ENCODE results near the gene CORO2A. TPM values are rescaled to one million over a fixed set of nuclear protein-coding genes. Genes with fewer than 3 reads are reported as not detected.
A peak's percentile ranks its signal among the peaks of the same experiment; 100 is the strongest.

Gene CORO2A
- total and polyA plus RNA-seq, 2 of the 8 experiments (the other 6 are each of a cell fraction or from before 2014, with no cell fraction given), result 13.7 to 27.9 TPM

DNA sequence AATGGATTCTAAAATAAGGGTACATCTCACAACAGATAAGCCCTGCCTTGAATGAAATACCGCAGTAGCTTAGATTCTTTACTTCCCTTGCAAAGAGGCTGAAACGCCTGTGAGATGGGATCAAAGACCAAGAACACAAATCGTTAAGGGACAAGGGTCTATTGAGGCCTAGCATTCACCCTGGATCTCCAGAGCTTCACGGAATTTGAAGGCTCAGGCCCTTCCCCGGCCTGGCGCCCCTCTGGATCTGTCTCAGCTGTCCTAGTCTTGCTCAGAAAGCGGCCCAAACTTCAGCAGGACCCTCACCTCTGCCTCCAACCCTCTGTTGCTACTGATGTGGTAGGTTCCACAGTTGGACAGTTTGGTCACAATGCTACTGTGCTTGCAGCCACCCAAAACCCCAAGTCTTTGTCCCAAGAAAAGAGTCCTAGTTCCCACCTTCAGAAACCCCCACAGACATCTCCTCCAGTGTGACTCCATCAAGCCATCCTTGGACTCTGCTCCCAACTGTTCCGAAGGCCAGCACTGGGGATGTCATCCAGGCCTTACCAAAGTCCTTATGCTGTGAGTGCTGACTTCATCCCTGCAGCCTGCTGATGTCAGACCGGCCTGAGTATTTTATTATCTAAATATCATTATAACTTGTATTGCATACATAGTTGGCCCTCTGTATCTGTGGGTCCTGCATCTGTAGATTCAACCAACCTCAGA lies 9.4 kb downstream of the CORO2A start:
- Histone ChIP-seq H3K23ac (ENCODE audit: insufficient read length) (no peak overlapping the region), H2BK15ac (ENCODE audit: low read length) (no peak overlapping the region), H3K9me3 (ENCODE audit: insufficient read depth in 2 of 2, low read depth in 1 of 2, low read length in 1 of 2) (no peaks in the 10 kb centered on the region), H3K27me3 (replicated peaks in 1 of 4; ENCODE audit: control insufficient read depth in 3 of 4, extremely low read depth in 1 of 4, insufficient read depth in 3 of 4, low read length in 3 of 4) (no peaks in the 10 kb centered on the region; a peak in 1 of 7 replicates), H2BK12ac (ENCODE audit: low read depth, low read length) (no peak overlapping the region), H2AFZ (ENCODE audit: low read length) (no peak overlapping the region), H3K4me2 (ENCODE audit: insufficient read depth in 1 of 2, low read depth in 2 of 2, low read length in 2 of 2) (no peak overlapping the region), H3K4ac (replicated peaks; ENCODE audit: insufficient read length, low read depth, low read length) (no peak overlapping the region), H4K91ac (replicated peaks; ENCODE audit: insufficient read length, low read length) (peak overlapping the region; percentile 23), H3K9ac (replicated peaks in 1 of 4; ENCODE audit: extremely low read depth in 1 of 4, low read depth in 3 of 4, low read length in 3 of 4) (no peak overlapping the region), H3K4me3 (ENCODE audit: extremely low read depth in 1 of 4, insufficient read depth in 2 of 4, low read depth in 3 of 4, low read length in 4 of 4) (no peak overlapping the region), H3K27ac (ENCODE audit: low read depth, low read length) (no peak overlapping the region), H4K8ac (ENCODE audit: extremely low read depth, insufficient read depth, low read length) (no peak overlapping the region), H3K79me1 (ENCODE audit: low read depth, low read length) (peaks cover 3% of the 10 kb centered on the region), H3K18ac (ENCODE audit: extremely low read depth, low read length) (no peak overlapping the region), H2AK5ac (ENCODE audit: low read depth, low read length) (no peak overlapping the region), H4K20me1 (replicated peaks in 1 of 2; ENCODE audit: control insufficient read depth in 1 of 2, insufficient read depth in 2 of 2, low read length in 2 of 2) (peaks cover 0 to 4% of the 10 kb centered on the region in 2 experiments), H3K56ac (replicated peaks; ENCODE audit: insufficient read length, low read depth, low read length) (no peak overlapping the region), H3K14ac (ENCODE audit: insufficient read length) (no peak overlapping the region), H2BK120ac (replicated peaks; ENCODE audit: low read depth, low read length) (no peak overlapping the region), H2BK5ac (ENCODE audit: low read depth, low read length) (no peak overlapping the region), H3K4me1 (replicated peaks in 1 of 4; ENCODE audit: control insufficient read depth in 3 of 4, insufficient read depth in 4 of 4, low read length in 3 of 4) (peaks cover 0 to 4% (median 2%) of the 10 kb centered on the region in 4 experiments; a peak in 3 of 7 replicates), H3K23me2 (ENCODE audit: low read depth, low read length) (no peaks in the 10 kb centered on the region), H2BK20ac (ENCODE audit: low read length) (no peak overlapping the region), H3K36me3 (ENCODE audit: control insufficient read depth in 2 of 4, insufficient read depth in 4 of 4, low read length in 3 of 4) (no peaks in the 10 kb centered on the region), H3K79me2 (ENCODE audit: control insufficient read depth in 1 of 2, insufficient read depth in 2 of 2, low read length in 2 of 2) (peaks cover 0 to 7% of the 10 kb centered on the region in 2 experiments; a peak in 2 of 4 replicates), H4K5ac (ENCODE audit: insufficient read length, low read depth, low read length) (no peak overlapping the region)
- DNase-seq (ENCODE audit: low read depth in 1 of 2, low spot score in 2 of 2) (no peak), FAIRE-seq (no peak)
- 94% methylated on average over 9 of the region's 9 CpGs; no CpG with 5 or more reads in 1 of the 2 experiments for WGBS, 2 experiments (ENCODE audit: extremely low coverage in 1 of 2, insufficient coverage in 1 of 2, insufficient read length in 1 of 2, insufficient replicate concordance in 2 of 2, low coverage in 1 of 2, low lambda C conversion rate in 2 of 2, missing lambda C conversion rate in 1 of 2)
- CTCF ChIA-PET (ENCODE audit: partially characterized antibody), result interaction anchor here (0.8 to 1.8 kb wide), 3 partner anchors 9 to 109 kb away, joined by 4 to 6 read pairs (median 6); partner anchors contain the start of gene CORO2A
- POLR2A ChIA-PET (ENCODE audit: partially characterized antibody), result interaction anchor here (1.1 to 1.7 kb wide), 4 partner anchors 8 to 12 kb away, joined by 3 to 5 read pairs (median 3); partner anchors contain the start of gene CORO2A
- TF ChIP-seq HDAC2 (IDR thresholded peaks at IDR 0.05; ENCODE audit: borderline replicate concordance in 1 of 2, low read depth in 2 of 2, low read length in 2 of 2) (no peak), JUND (IDR thresholded peaks at IDR 0.05; ENCODE audit: low read length) (no peak)
